Measurements from ENCODE around the gene RAB43. TPM values are rescaled to one million over a fixed set of nuclear protein-coding genes. Genes with fewer than 3 reads are reported as not detected.

RAB43 gene
- total RNA-seq, 2 experiments from 2014 or later: 10.4 to 12.5 TPM

GRCh38 chr3:129040039-129040336 lies 81.6 kb downstream of the RAB43 start:
- DNase-seq (ENCODE audit: low spot score): no peak
- Histone ChIP-seq H2AFZ (ENCODE audit: low read length) (no peak overlapping the region), H3K4me3 (ENCODE audit: low read depth, low read length, poor library complexity, severe bottlenecking) (no peak overlapping the region), H3K4me1 (ENCODE audit: insufficient read depth, low read length, poor library complexity, severe bottlenecking) (no peaks in the 10 kb centered on the region), H3K79me2 (ENCODE audit: insufficient read depth, low read depth, low read length) (no peaks in the 10 kb centered on the region), H3K9me3 (ENCODE audit: low read length) (no peaks in the 10 kb centered on the region), H3K4me2 (ENCODE audit: low read length) (no peak overlapping the region), H3K9me2 (ENCODE audit: insufficient read depth, low read length) (no peaks in the 10 kb centered on the region), H4K20me1 (ENCODE audit: insufficient read depth, low read length) (no peaks in the 10 kb centered on the region), H3K27ac (ENCODE audit: low read depth, low read length, poor library complexity, severe bottlenecking) (no peak overlapping the region), H3K36me3 (ENCODE audit: insufficient read depth, low read length) (no peaks in the 10 kb centered on the region)
- intact Hi-C loops (cut with micrococcal nuclease; ENCODE audit: unreplicated experiment): no loop called here
- CTCF ChIA-PET (ENCODE audit: unreplicated experiment): no interaction called here
- BruUV-seq (replicated peaks): no TSS peak
- TF ChIP-seq, protein P1, sequence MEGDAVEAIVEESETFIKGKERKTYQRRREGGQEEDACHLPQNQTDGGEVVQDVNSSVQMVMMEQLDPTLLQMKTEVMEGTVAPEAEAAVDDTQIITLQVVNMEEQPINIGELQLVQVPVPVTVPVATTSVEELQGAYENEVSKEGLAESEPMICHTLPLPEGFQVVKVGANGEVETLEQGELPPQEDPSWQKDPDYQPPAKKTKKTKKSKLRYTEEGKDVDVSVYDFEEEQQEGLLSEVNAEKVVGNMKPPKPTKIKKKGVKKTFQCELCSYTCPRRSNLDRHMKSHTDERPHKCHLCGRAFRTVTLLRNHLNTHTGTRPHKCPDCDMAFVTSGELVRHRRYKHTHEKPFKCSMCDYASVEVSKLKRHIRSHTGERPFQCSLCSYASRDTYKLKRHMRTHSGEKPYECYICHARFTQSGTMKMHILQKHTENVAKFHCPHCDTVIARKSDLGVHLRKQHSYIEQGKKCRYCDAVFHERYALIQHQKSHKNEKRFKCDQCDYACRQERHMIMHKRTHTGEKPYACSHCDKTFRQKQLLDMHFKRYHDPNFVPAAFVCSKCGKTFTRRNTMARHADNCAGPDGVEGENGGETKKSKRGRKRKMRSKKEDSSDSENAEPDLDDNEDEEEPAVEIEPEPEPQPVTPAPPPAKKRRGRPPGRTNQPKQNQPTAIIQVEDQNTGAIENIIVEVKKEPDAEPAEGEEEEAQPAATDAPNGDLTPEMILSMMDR (conservative IDR thresholded peaks at IDR 0.05; ENCODE audit: low read length): no peak
- no peak for TF ChIP-seq EZH2phosphoT487 (IDR thresholded peaks at IDR 0.05; ENCODE audit: borderline replicate concordance, low read depth, low read length)
- POLR2A ChIA-PET: no interaction called here

DNA sequence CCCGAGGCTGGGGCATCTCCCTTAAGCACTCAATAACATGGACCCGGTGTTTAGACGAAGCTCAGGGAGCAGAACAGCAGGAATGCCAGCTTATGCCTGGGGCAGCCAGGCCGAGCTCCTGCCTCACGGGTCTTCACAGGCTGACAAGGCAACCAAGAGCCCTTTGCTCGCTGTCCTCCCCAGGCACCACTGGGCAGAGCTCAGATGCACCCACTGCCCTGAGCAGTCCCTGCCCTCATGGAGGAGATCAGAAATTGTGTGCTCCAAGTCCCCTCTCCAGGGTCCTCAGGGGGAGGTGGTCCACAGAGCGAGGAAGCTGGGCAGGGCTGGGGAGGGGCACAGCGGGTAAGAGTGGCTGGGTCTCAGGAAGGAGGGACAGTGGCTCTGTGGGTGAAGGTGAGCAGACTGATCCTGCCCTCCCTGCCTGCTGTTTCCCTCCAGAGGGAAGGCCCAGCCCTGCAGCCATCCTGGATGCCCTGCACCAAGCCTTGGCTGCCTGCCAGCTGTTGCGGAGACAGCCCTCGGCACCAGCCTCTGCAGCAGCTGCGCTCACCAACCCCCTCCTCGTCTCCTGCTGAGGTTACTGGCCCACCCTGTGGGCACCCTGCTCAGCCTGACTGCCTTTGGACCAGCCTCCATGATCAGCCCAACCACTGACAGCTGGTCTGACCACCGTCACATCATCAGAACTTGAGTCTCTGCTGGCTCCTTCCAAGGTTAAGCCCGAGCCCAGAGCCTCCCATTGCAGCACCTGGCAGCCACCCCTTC lies 82.1 kb downstream of the RAB43 start:
- no peak for TF ChIP-seq EZH2phosphoT487 (IDR thresholded peaks at IDR 0.05; ENCODE audit: borderline replicate concordance, low read depth, low read length)
- no TSS peak for BruUV-seq (replicated peaks)
- Histone ChIP-seq H3K4me3 (ENCODE audit: low read depth, low read length, poor library complexity, severe bottlenecking) (no peak overlapping the region), H4K20me1 (ENCODE audit: insufficient read depth, low read length) (no peaks in the 10 kb centered on the region), H3K4me1 (ENCODE audit: insufficient read depth, low read length, poor library complexity, severe bottlenecking) (no peaks in the 10 kb centered on the region), H3K79me2 (ENCODE audit: insufficient read depth, low read depth, low read length) (no peaks in the 10 kb centered on the region), H2AFZ (ENCODE audit: low read length) (no peak overlapping the region), H3K27ac (ENCODE audit: low read depth, low read length, poor library complexity, severe bottlenecking) (no peak overlapping the region), H3K9me2 (ENCODE audit: insufficient read depth, low read length) (no peaks in the 10 kb centered on the region), H3K4me2 (ENCODE audit: low read length) (no peak overlapping the region), H3K9me3 (ENCODE audit: low read length) (no peaks in the 10 kb centered on the region), H3K36me3 (ENCODE audit: insufficient read depth, low read length) (no peaks in the 10 kb centered on the region)
- no peak for DNase-seq (ENCODE audit: low spot score)
- CTCF ChIA-PET (ENCODE audit: unreplicated experiment): no interaction called here
- intact Hi-C loops (cut with micrococcal nuclease; ENCODE audit: unreplicated experiment): no loop called here
- POLR2A ChIA-PET: no interaction called here

GRCh38 chr3:129038121-129038855 lies 83.3 kb downstream of the RAB43 start:
- H3K9me3 ChIP-seq (ENCODE audit: low read length): no peaks in the 10 kb centered on the region
- intact Hi-C loops (cut with micrococcal nuclease; ENCODE audit: unreplicated experiment): no loop called here
- H4K20me1 ChIP-seq (ENCODE audit: insufficient read depth, low read length): no peaks in the 10 kb centered on the region
- H3K4me1 ChIP-seq (ENCODE audit: insufficient read depth, low read length, poor library complexity, severe bottlenecking): no peaks in the 10 kb centered on the region
- H3K36me3 ChIP-seq (ENCODE audit: insufficient read depth, low read length): no peaks in the 10 kb centered on the region
- no peaks in the 10 kb centered on the region for H3K9me2 ChIP-seq (ENCODE audit: insufficient read depth, low read length)
- H3K4me3 ChIP-seq (ENCODE audit: low read depth, low read length, poor library complexity, severe bottlenecking): no peak overlapping the region
- TF ChIP-seq, protein P1 (conservative IDR thresholded peaks at IDR 0.05; ENCODE audit: low read length): no peak
- no peak for TF ChIP-seq EZH2phosphoT487 (IDR thresholded peaks at IDR 0.05; ENCODE audit: borderline replicate concordance, low read depth, low read length)
- H2AFZ ChIP-seq (ENCODE audit: low read length): no peak overlapping the region
- no peak overlapping the region for H3K27ac ChIP-seq (ENCODE audit: low read depth, low read length, poor library complexity, severe bottlenecking)
- no peak for DNase-seq (ENCODE audit: low spot score)
- no peaks in the 10 kb centered on the region for H3K79me2 ChIP-seq (ENCODE audit: insufficient read depth, low read depth, low read length)
- H3K4me2 ChIP-seq (ENCODE audit: low read length): no peak overlapping the region
- no TSS peak for BruUV-seq (replicated peaks)
- ChIA-PET CTCF (ENCODE audit: unreplicated experiment) (no interaction called here), POLR2A (interaction anchor here (1.1 kb wide), 1 partner anchor 12 kb away, joined by 4 read pairs; no protein-coding TSS in a partner anchor)

Other genes starting within 250 kb of the RAB43 start
- gene ACAD9, start 242.2 kb downstream of the RAB43 start, total RNA-seq (2014; rRNA removed; shearing (Covaris generic)): 88.5 and 93.7 TPM in 2 replicates
- gene ACAD9, start 242.2 kb downstream of the RAB43 start, total RNA-seq (2022): 56.8 and 69.5 TPM in 2 replicates
- 0.66 TPM in 1 of 2 replicates, not detected in the other for gene CFAP92, start 127.7 kb downstream of the RAB43 start, total RNA-seq (2014; rRNA removed; shearing (Covaris generic))
- gene CFAP92, start 127.7 kb downstream of the RAB43 start, total RNA-seq (2022): 0.08 and 0.18 TPM in 2 replicates
- not detected in 2 replicates for gene EFCC1, start 120.5 kb downstream of the RAB43 start, total RNA-seq (2014; rRNA removed; shearing (Covaris generic))
- not detected in 2 replicates for gene EFCC1, start 120.5 kb downstream of the RAB43 start, total RNA-seq (2022)
- gene GP9, start 61.0 kb downstream of the RAB43 start, total RNA-seq (2014; rRNA removed; shearing (Covaris generic)): not detected in 2 replicates
- gene GP9, start 61.0 kb downstream of the RAB43 start, total RNA-seq (2022): not detected in 2 replicates
- 34.5 and 40.3 TPM in 2 replicates for gene ISY1, start 39.3 kb upstream of the RAB43 start, total RNA-seq (2014; rRNA removed; shearing (Covaris generic))
- gene ISY1, start 39.3 kb upstream of the RAB43 start, total RNA-seq (2022): 54.9 and 62.1 TPM in 2 replicates
- gene CNBP, start 62.1 kb upstream of the RAB43 start, total RNA-seq (2014; rRNA removed; shearing (Covaris generic)): 336 and 350 TPM in 2 replicates
- 322 and 324 TPM in 2 replicates for gene CNBP, start 62.1 kb upstream of the RAB43 start, total RNA-seq (2022)
- 91.9 and 135 TPM in 2 replicates for gene COPG1, start 127.8 kb upstream of the RAB43 start, total RNA-seq (2014; rRNA removed; shearing (Covaris generic))
- 174 and 182 TPM in 2 replicates for gene COPG1, start 127.8 kb upstream of the RAB43 start, total RNA-seq (2022)
- 90.6 and 104 TPM in 2 replicates for gene HMCES, start 157.1 kb upstream of the RAB43 start, total RNA-seq (2014; rRNA removed; shearing (Covaris generic))
- gene HMCES, start 157.1 kb upstream of the RAB43 start, total RNA-seq (2022): 287 and 320 TPM in 2 replicates